HCT116 (cell line): ENCODE data around the gene MFAP2. TPM values are rescaled to one million over a fixed set of nuclear protein-coding genes. Genes with fewer than 3 reads are reported as not detected.

Source experiments
- ATAC-seq: fragments of 200-7000 bp; cut with Tn5 transposase; 2 replicates; pipeline ENCODE4 v1.9.1; 2020; ENCODE audit warnings: mild to moderate bottlenecking, moderate library complexity
- BruUV-seq: library from RNA; stranded (reverse); fragments of 400-500 nt; replicated peaks from 2 replicates; lab custom pipeline; 2021; lab: Mats Ljungman, UMichigan
- CTCF ChIA-PET: fragments of 300-600 bp; sonication (Branson Sonifier 250); formaldehyde crosslinking; loops from one replicate; lab custom pipeline; 2021; ENCODE audit warnings: antibody characterized with exemption; lab: Charles Lee
- POLR2A ChIA-PET: fragments of 300-600, 350-600 bp; sonication (Branson Sonifier 250); formaldehyde crosslinking; loops from one replicate; lab custom pipeline; 2021; ENCODE audit warnings: antibody characterized with exemption; lab: Charles Lee
- RAD21 ChIA-PET, 2 experiments: fragments of 300-600 bp; sonication (Branson Sonifier 250); formaldehyde crosslinking; loops; one replicate each; lab custom pipeline; 2023; ENCODE audit warnings: low total read pairs in 2 of 2; ENCODE audit not compliant: uncharacterized antibody in 2 of 2, unreplicated experiment in 2 of 2, low non-redundant PET in 1 of 2; lab: Charles Lee
- DNase-seq: peaks from one replicate; pipeline ENCODE4 v3.0.0-alpha.2; 2010; ENCODE audit warnings: low read depth, low spot score
- H2AFZ ChIP-seq: fragments of 200-600 bp; shearing (Covaris generic), sonication (generic); 2 replicates; pipeline ENCODE4 v1.6.1; 2017; ENCODE audit warnings: low read depth, mixed run types, mixed read lengths, antibody characterized with exemption, low read length; ENCODE audit not compliant: poor library complexity, severe bottlenecking
- H3K27ac ChIP-seq: 2 replicates; pipeline ENCODE4 v1.5.1; 2012; ENCODE audit warnings: low read depth, low read length
- H3K27me3 ChIP-seq: fragments of 200-600 bp; sonication (generic); 2 replicates; pipeline ENCODE4 v1.6.1; 2016; ENCODE audit warnings: mixed run types, low read length, mixed read lengths; ENCODE audit not compliant: insufficient read depth
- H3K36me3 ChIP-seq, 2 experiments: fragments of 200-500 bp in 1 of 2; fragments of 200-600 bp in 1 of 2; sonication (Bioruptor generic) in 1 of 2; sonication (generic) in 1 of 2; 2 replicates each; pipeline versions ENCODE4 v1.5.1 to v1.6.1; 2014 to 2016; ENCODE audit warnings: low read length in 2 of 2, inconsistent platforms in 1 of 2, mixed read lengths in 1 of 2, mixed run types in 1 of 2; ENCODE audit not compliant: insufficient read depth in 2 of 2, control insufficient read depth in 1 of 2
- H3K4me1 ChIP-seq, 2 experiments: fragments of 200-600 bp in 1 of 2; sonication (generic) in 1 of 2; 2 replicates each; pipeline versions ENCODE4 v1.5.1 to v1.6.1; 2012 to 2017; ENCODE audit warnings: low read length in 2 of 2, inconsistent platforms in 1 of 2, mild to moderate bottlenecking in 1 of 2, mixed read lengths in 1 of 2, mixed run types in 1 of 2, moderate library complexity in 1 of 2; ENCODE audit not compliant: insufficient read depth in 2 of 2, control insufficient read depth in 1 of 2
- H3K4me2 ChIP-seq: fragments of 200-600 bp; sonication (generic); 2 replicates; pipeline ENCODE4 v1.6.1; 2017; ENCODE audit warnings: mixed run types, low read length, mixed read lengths
- H3K4me3 ChIP-seq, 2 experiments: fragments of 200-600 bp in 1 of 2; sonication (generic) in 1 of 2; replicated peaks in 1 of 2; 2 replicates each; pipeline ENCODE4 v1.5.1; 2011 to 2016; ENCODE audit warnings: low read length in 2 of 2, control low read depth in 1 of 2, low read depth in 1 of 2, mild to moderate bottlenecking in 1 of 2, mixed read lengths in 1 of 2, mixed run types in 1 of 2
- H3K79me2 ChIP-seq: fragments of 200-600 bp; sonication (generic); 2 replicates; pipeline ENCODE4 v1.6.1; 2017; ENCODE audit warnings: mild to moderate bottlenecking, mixed run types, low read length, moderate library complexity, mixed read lengths; ENCODE audit not compliant: insufficient read depth
- H3K9ac ChIP-seq: fragments of 200-600 bp; sonication (generic); 2 replicates; pipeline ENCODE4 v1.6.1; 2016; ENCODE audit warnings: low read length, mixed read lengths
- H3K9me2 ChIP-seq: fragments of 200-600 bp; sonication (generic), shearing (Covaris generic); 2 replicates; pipeline ENCODE4 v1.6.1; 2017; ENCODE audit warnings: mixed run types, mild to moderate bottlenecking, moderate library complexity; ENCODE audit not compliant: insufficient read depth
- H3K9me3 ChIP-seq, 2 experiments: fragments of 200-500 bp in 1 of 2; fragments of 200-600 bp in 1 of 2; sonication (Bioruptor generic) in 1 of 2; sonication (generic) in 1 of 2; 2 replicates each; pipeline ENCODE4 v1.6.1; 2014 to 2017; ENCODE audit warnings: low read length in 2 of 2, mixed read lengths in 2 of 2, inconsistent platforms in 1 of 2, low read depth in 1 of 2, mild to moderate bottlenecking in 1 of 2, mixed run types in 1 of 2, moderate library complexity in 1 of 2; ENCODE audit not compliant: control insufficient read depth in 1 of 2, insufficient read depth in 1 of 2
- H4K20me1 ChIP-seq: fragments of 200-600 bp; sonication (generic), shearing (Covaris generic); 2 replicates; pipeline ENCODE4 v1.6.1; 2017; ENCODE audit warnings: mixed run types, mild to moderate bottlenecking, moderate library complexity; ENCODE audit not compliant: insufficient read depth
- CBX3 ChIP-seq: IDR thresholded peaks from 2 replicates; pipeline ENCODE4 v1.6.1; 2012; ENCODE audit warnings: low read depth
- CEBPB ChIP-seq: IDR thresholded peaks from 2 replicates; pipeline ENCODE4 v1.6.1; 2012; ENCODE audit warnings: low read depth
- CTCF ChIP-seq, 3 experiments: fragments of 200-600 bp in 1 of 3; sonication (generic) in 1 of 3; IDR thresholded peaks in 2 of 3; conservative IDR thresholded peaks in 1 of 3; 2 replicates each; pipeline ENCODE4 v1.5.1; 2012 to 2017; ENCODE audit warnings: low read depth in 2 of 3, low read length in 2 of 3, antibody characterized with exemption in 1 of 3, borderline replicate concordance in 1 of 3, control low read depth in 1 of 3, mild to moderate bottlenecking in 1 of 3, mixed read lengths in 1 of 3, mixed run types in 1 of 3, moderate library complexity in 1 of 3; ENCODE audit not compliant: insufficient read depth in 1 of 3
- ELF1 ChIP-seq: IDR thresholded peaks from 2 replicates; pipeline ENCODE4 v1.6.1; 2012; ENCODE audit warnings: low read depth, borderline replicate concordance
- EZH2 ChIP-seq: fragments of 200-600 bp; sonication (generic); IDR thresholded peaks from 2 replicates; pipeline ENCODE4 v1.6.1; 2017; ENCODE audit warnings: antibody characterized with exemption, mixed run types
- EZH2phosphoT487 ChIP-seq: fragments of 200-600 bp; IDR thresholded peaks from 2 replicates; pipeline ENCODE4 v1.6.1; 2018; ENCODE audit warnings: antibody characterized with exemption, borderline replicate concordance
- FOSL1 ChIP-seq: IDR thresholded peaks from 2 replicates; pipeline ENCODE4 v1.6.1; 2012; ENCODE audit warnings: low read depth
- JUND ChIP-seq: IDR thresholded peaks from 2 replicates; pipeline ENCODE4 v1.6.1; 2012
- MAX ChIP-seq: IDR thresholded peaks from 2 replicates; pipeline ENCODE4 v1.6.1; 2012
- POLR2A ChIP-seq: IDR thresholded peaks from 2 replicates; pipeline ENCODE4 v1.7.0; 2011; ENCODE audit warnings: borderline replicate concordance; ENCODE audit not compliant: insufficient read depth, insufficient read length; ENCODE audit errors: extremely low read depth
- POLR2AphosphoS5 ChIP-seq: IDR thresholded peaks from 2 replicates; pipeline ENCODE4 v1.6.1; 2011; ENCODE audit warnings: mild to moderate bottlenecking, low read depth, low read length, moderate library complexity
- RAD21 ChIP-seq: IDR thresholded peaks from 2 replicates; pipeline ENCODE4 v1.6.1; 2012; ENCODE audit warnings: low read depth, mild to moderate bottlenecking
- SIN3A ChIP-seq: IDR thresholded peaks from 2 replicates; pipeline ENCODE4 v1.6.1; 2012; ENCODE audit warnings: low read depth
- ZBTB33 ChIP-seq: IDR thresholded peaks from 2 replicates; pipeline ENCODE4 v1.6.1; 2011; ENCODE audit warnings: mild to moderate bottlenecking, low read length, moderate library complexity; ENCODE audit not compliant: insufficient replicate concordance; ENCODE audit errors: extremely low read depth
- intact Hi-C: fragments of 100-400 bp; cut with micrococcal nuclease; formaldehyde crosslinking; loops from 2 replicates; pipeline ENCODE4 v1.10.0; 2022
- total RNA-seq: library from RNA; stranded (reverse); gene quantifications from one replicate; pipeline ENCODE4 v1.2.1, GENCODE V29; 2021; ENCODE audit not compliant: unreplicated experiment

The MFAP2 gene
- total RNA-seq, 1 experiment from 2014 or later, result 63.1 TPM

- CTCF ChIA-PET, result no interaction called here
- ATAC-seq (no peak), DNase-seq (no peak)
- intact Hi-C loops, result no loop called here
- RAD21 ChIA-PET, result no interaction called here
- POLR2A ChIA-PET, result no interaction called here
- H2AFZ ChIP-seq, result no peak overlapping the region
- peaks cover 0 to 3% of the 10 kb centered on the region in 2 experiments; a peak in 2 of 4 replicates for H3K36me3 ChIP-seq
- H3K27me3 ChIP-seq, result no peaks in the 10 kb centered on the region
- no peaks in the 10 kb centered on the region for H4K20me1 ChIP-seq
- H3K27ac ChIP-seq, result no peak overlapping the region
- H3K9ac ChIP-seq, result no peak overlapping the region
- no peaks in the 10 kb centered on the region for H3K9me3 ChIP-seq
- H3K4me3 ChIP-seq, result no peak overlapping the region
- no peaks in the 10 kb centered on the region for H3K79me2 ChIP-seq
- no TSS peak for BruUV-seq
- H3K4me2 ChIP-seq, result no peak overlapping the region
- no peaks in the 10 kb centered on the region for H3K4me1 ChIP-seq
- no peak for TF ChIP-seq SIN3A
- no peak for TF ChIP-seq FOSL1
- TF ChIP-seq ZBTB33, result no peak
- TF ChIP-seq POLR2AphosphoS5, result no peak
- TF ChIP-seq MAX, result no peak
- no peak for TF ChIP-seq ELF1
- no peak for TF ChIP-seq EZH2phosphoT487
- no peak for TF ChIP-seq CTCF (IDR thresholded peaks at IDR 0.05 in 2 of 3, conservative IDR thresholded peaks at IDR 0.05 in 1 of 3; ENCODE audit: borderline replicate concordance in 1 of 3, insufficient read depth in 1 of 3, low read depth in 2 of 3, low read length in 2 of 3)
- TF ChIP-seq JUND, result no peak
- TF ChIP-seq POLR2A, result no peak
- no peak for TF ChIP-seq RAD21
- TF ChIP-seq CEBPB, result no peak
- no peak for TF ChIP-seq EZH2
- TF ChIP-seq CBX3, result no peak
- H3K9me2 ChIP-seq, result no peaks in the 10 kb centered on the region
Observed at GRCh38 chr1:16993521-16994038, 13.2 kb upstream of the MFAP2 start.
